Heart left ventricle (tissue), 13 donors: ENCODE data around the gene POU5F1.

Source experiments
- CTCF ChIP-seq, 12 donors: fragments of 200-600 bp; sonication (generic) in 4 of 12; IDR thresholded peaks; one replicate each; pipeline versions ENCODE4 v1.5.0 to v1.8.0; 2018 to 2022; ENCODE audit warnings: antibody characterized with exemption in 12 of 12, mild to moderate bottlenecking in 5 of 12
- POLR2A ChIP-seq, 2 donors: fragments of 450-650 bp; IDR thresholded peaks; one replicate each; pipeline ENCODE4 v1.6.1; 2017; ENCODE audit warnings: antibody characterized with exemption in 2 of 2, mild to moderate bottlenecking in 2 of 2, moderate library complexity in 2 of 2
- donor health status: ischemic (EF 13 %, LVEDD 7.1; RV severe dilation, severe dysfunction).
- donor health status: DM: no; HTN: yes; CAD: no.
- donor health status: DM: no; HTN: no; CAD: no.
- donor health status: ischemic (EF 25% LVEDD 6.9; RV normal size, moderate dysfunction).
- donor health status: ischemic (EF 25% LVEDD 5.7; RV mildly dilated, moderate dysfunction).
- donor health status: ischemic (EF 35%, LVEDD 5.7; RV mildly dilated, moderate dysfunction).
- donor health status: nonischemic (EF 11% LVEDD 7.7; RV severe dilation, severe dysfunction).
- donor health status: DM: yes; HTN: yes; CAD: no.
- donor health status: PGD.
- donor health status: ischemic (EF 29% LVEDD 5.4; RV normal size, mild dysfunction).
- donor health status: nonischemic (EF 23%, LVEDD 6.1; RV moderate dilation, normal function).

DNA sequence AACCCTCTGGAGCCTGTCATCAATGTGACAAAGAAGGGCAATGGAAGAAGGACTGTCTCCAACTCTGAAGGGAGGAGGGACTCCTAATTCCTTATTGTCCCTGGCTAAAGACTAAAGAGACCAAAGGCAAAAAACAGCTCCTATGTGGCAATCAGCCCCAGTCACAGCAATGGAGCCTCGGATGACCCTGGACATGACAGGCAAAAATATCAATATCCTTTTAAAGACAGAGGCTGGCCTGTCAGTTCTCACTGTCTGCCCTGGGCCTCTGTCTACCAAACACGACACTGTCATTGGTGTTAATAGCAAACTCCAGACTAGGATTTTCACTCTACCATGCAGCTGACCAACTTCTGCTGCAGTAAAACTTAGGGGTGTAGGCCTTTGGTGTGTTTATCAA lies 38.0 kb upstream of the POU5F1 start:
- TF ChIP-seq CTCF (IDR thresholded peaks at IDR 0.05) (no peak), POLR2A (IDR thresholded peaks at IDR 0.05) (no peak)
